NB4 (cell line): ENCODE measurements around the gene NCAPG2.

Experiments used
- CTCF ChIP-seq: IDR thresholded peaks from one replicate; pipeline ENCODE4 v1.5.1; 2012; ENCODE audit warnings: low read depth, low read length
- MAX ChIP-seq: IDR thresholded peaks from 2 replicates; pipeline ENCODE4 v1.6.1; 2011; ENCODE audit warnings: low read depth, low read length
- POLR2A ChIP-seq: IDR thresholded peaks from 2 replicates; pipeline ENCODE4 v1.6.1; 2011; ENCODE audit warnings: mild to moderate bottlenecking; ENCODE audit not compliant: insufficient read length; ENCODE audit errors: extremely low read depth

- TF ChIP-seq CTCF (no peak), POLR2A (no peak), MAX (no peak)
Observed at GRCh38 chr7:158724658-158725505, 20.3 kb upstream of the NCAPG2 start.
